Muscle of leg (tissue), 11 donors: ENCODE data around the gene OR10W1. TPM values are rescaled to one million over a fixed set of nuclear protein-coding genes. Genes with fewer than 3 reads are reported as not detected.

Source experiments
- DNase-seq: peaks from one replicate; pipeline ENCODE4 v3.0.0; 2013
- H3K27ac ChIP-seq: one replicate; pipeline ENCODE4 v1.5.1; 2013; ENCODE audit warnings: mild to moderate bottlenecking, low read length, control low read depth
- H3K27me3 ChIP-seq: one replicate; pipeline ENCODE4 v1.6.1; 2013; ENCODE audit warnings: low read length; ENCODE audit not compliant: control insufficient read depth, insufficient read depth
- H3K36me3 ChIP-seq: one replicate; pipeline ENCODE4 v1.6.1; 2013; ENCODE audit warnings: low read length; ENCODE audit not compliant: control insufficient read depth, insufficient read depth
- H3K4me1 ChIP-seq: one replicate; pipeline ENCODE4 v1.6.1; 2013; ENCODE audit warnings: low read length; ENCODE audit not compliant: control insufficient read depth, insufficient read depth
- H3K4me3 ChIP-seq: one replicate; pipeline ENCODE4 v1.5.1; 2013; ENCODE audit warnings: low read length, control low read depth
- H3K9me3 ChIP-seq: replicated peaks from 2 replicates; pipeline ENCODE4 v1.6.1; 2013; ENCODE audit warnings: low read depth, low read length; ENCODE audit not compliant: control insufficient read depth
- WGBS: methylation state at CpG from one replicate; pipeline ENCODE4 v1.1.5; 2013; ENCODE audit warnings: missing lambda C conversion rate; ENCODE audit not compliant: insufficient coverage; 5-methylcytosine and 5-hydroxymethylcytosine counted together
- polyA plus RNA-seq, 8 donors: library from polyadenylated mRNA; unstranded; fragments of 120-200 nt; gene quantifications; one replicate each; pipeline versions ENCODE4 v1.2.1 to v1.2.3, GENCODE V29; 2013; ENCODE audit warnings: inconsistent platforms in 1 of 8, low replicate concordance in 1 of 8; ENCODE audit not compliant: insufficient read length in 8 of 8, insufficient read depth in 1 of 8
- total RNA-seq: library from RNA; stranded (reverse); fragments of 120-200 nt; gene quantifications from one replicate; pipeline ENCODE4 v1.2.4, GENCODE V29; 2013

Gene OR10W1
- total and polyA plus RNA-seq, 9 donors, result not detected

- no peak for DNase-seq
- Histone ChIP-seq H3K27ac (no peak overlapping the region), H3K9me3 (no peaks in the 10 kb centered on the region), H3K4me1 (no peaks in the 10 kb centered on the region), H3K4me3 (no peak overlapping the region), H3K27me3 (no peaks in the 10 kb centered on the region), H3K36me3 (no peaks in the 10 kb centered on the region)
- WGBS, result no CpG with 5 or more reads among the region's 1 CpG
Observed at GRCh38 chr11:58254936-58255335, 13.1 kb downstream of the OR10W1 start.

- WGBS, result no CpG with 5 or more reads among the region's 2 CpGs
- no peak for DNase-seq
Observed at GRCh38 chr11:58243954-58244353, 24.1 kb downstream of the OR10W1 start.

GRCh38 chr11:58227956-58228615 lies 40.0 kb downstream of the OR10W1 start:
- 91% methylated on average over 32 of the region's 32 CpGs for WGBS
- H3K4me3 ChIP-seq, result no peak overlapping the region

More at GRCh38 chr11:58243954-58244353, 24.1 kb downstream of the OR10W1 start:
- Histone ChIP-seq H3K4me1 (no peaks in the 10 kb centered on the region), H3K4me3 (no peak overlapping the region), H3K27ac (no peak overlapping the region), H3K36me3 (no peaks in the 10 kb centered on the region), H3K9me3 (no peaks in the 10 kb centered on the region), H3K27me3 (no peaks in the 10 kb centered on the region)

GRCh38 chr11:58222721-58223120 lies 45.3 kb downstream of the OR10W1 start:
- WGBS, result 75% methylated on average over 1 of the region's 7 CpGs
- no peak for DNase-seq
- no peaks in the 10 kb centered on the region for H3K36me3 ChIP-seq

More at GRCh38 chr11:58227956-58228615, 40.0 kb downstream of the OR10W1 start:
- no peaks in the 10 kb centered on the region for H3K36me3 ChIP-seq
- no peak overlapping the region for H3K27ac ChIP-seq
- no peaks in the 10 kb centered on the region for H3K4me1 ChIP-seq
- no peaks in the 10 kb centered on the region for H3K27me3 ChIP-seq
- DNase-seq, result no peak
- H3K9me3 ChIP-seq, result no peaks in the 10 kb centered on the region

More at GRCh38 chr11:58222721-58223120, 45.3 kb downstream of the OR10W1 start:
- Histone ChIP-seq H3K27me3 (no peaks in the 10 kb centered on the region), H3K9me3 (no peaks in the 10 kb centered on the region), H3K4me1 (no peaks in the 10 kb centered on the region), H3K4me3 (no peak overlapping the region), H3K27ac (no peak overlapping the region)

Other genes with a start within 250 kb of the OR10W1 start
- gene OR9Q1, start 244.4 kb downstream of the OR10W1 start, total RNA-seq, result not detected
- not detected for gene OR9Q1, start 244.4 kb downstream of the OR10W1 start, polyA plus RNA-seq
- gene OR6Q1, start 237.3 kb downstream of the OR10W1 start, total RNA-seq, result not detected
- not detected for gene OR6Q1, start 237.3 kb downstream of the OR10W1 start, polyA plus RNA-seq
- gene OR9I1, start 142.7 kb downstream of the OR10W1 start, total RNA-seq, result not detected
- gene OR9I1, start 142.7 kb downstream of the OR10W1 start, polyA plus RNA-seq, result not detected
- gene OR9Q2, start 79.2 kb downstream of the OR10W1 start, total RNA-seq, result not detected
- gene OR9Q2, start 79.2 kb downstream of the OR10W1 start, polyA plus RNA-seq, result not detected
- not detected for gene OR1S2, start 64.1 kb downstream of the OR10W1 start, total RNA-seq
- not detected for gene OR1S2, start 64.1 kb downstream of the OR10W1 start, polyA plus RNA-seq
- gene OR1S1, start 55.5 kb downstream of the OR10W1 start, total RNA-seq, result not detected
- gene OR1S1, start 55.5 kb downstream of the OR10W1 start, polyA plus RNA-seq, result not detected
- not detected for gene OR10Q1, start 39.3 kb downstream of the OR10W1 start, total RNA-seq
- under 1 TPM in 1 of 8 donors, not detected in 7; 0.11 TPM for gene OR10Q1, start 39.3 kb downstream of the OR10W1 start, polyA plus RNA-seq
- not detected for gene OR5B17, start 90.8 kb upstream of the OR10W1 start, total RNA-seq
- not detected for gene OR5B17, start 90.8 kb upstream of the OR10W1 start, polyA plus RNA-seq
- not detected for gene OR5B3, start 138.6 kb upstream of the OR10W1 start, total RNA-seq
- not detected for gene OR5B3, start 138.6 kb upstream of the OR10W1 start, polyA plus RNA-seq
- gene OR5B2, start 159.9 kb upstream of the OR10W1 start, total RNA-seq, result not detected
- gene OR5B2, start 159.9 kb upstream of the OR10W1 start, polyA plus RNA-seq, result not detected
- gene OR5B12, start 174.0 kb upstream of the OR10W1 start, total RNA-seq, result not detected
- not detected for gene OR5B12, start 174.0 kb upstream of the OR10W1 start, polyA plus RNA-seq
- gene OR5B21, start 239.8 kb upstream of the OR10W1 start, total RNA-seq, result not detected
- not detected for gene OR5B21, start 239.8 kb upstream of the OR10W1 start, polyA plus RNA-seq